ENCODE measurements around the gene COL23A1. TPM values are rescaled to one million over a fixed set of nuclear protein-coding genes. Genes with fewer than 3 reads are reported as not detected.
A peak's percentile ranks its signal among the peaks of the same experiment; 100 is the strongest.

COL23A1 gene
- total and polyA plus RNA-seq, 4 donors, result 0.36 to 1.5 (median 1.1) TPM; not detected in 1

- Histone ChIP-seq H3K27ac (ENCODE audit: low read depth in 1 of 2, low read length in 2 of 2) (no peak overlapping the region), H3K4me1 (ENCODE audit: control insufficient read depth in 1 of 2, insufficient read depth in 2 of 2, low read length in 2 of 2) (no peaks in the 10 kb centered on the region), H3K36me3 (ENCODE audit: control insufficient read depth in 1 of 2, insufficient read depth in 2 of 2, low read length in 1 of 2) (no peaks in the 10 kb centered on the region), H3K9me3 (ENCODE audit: control insufficient read depth, low read length) (no peaks in the 10 kb centered on the region), H3K27me3 (ENCODE audit: control insufficient read depth in 1 of 2, insufficient read depth in 2 of 2, low read length in 1 of 2) (no peaks in the 10 kb centered on the region), H3K4me3 (ENCODE audit: low read length in 2 of 2) (no peak overlapping the region)
- ATAC-seq (ENCODE audit: low FRiP score) (no peak), DNase-seq (peak in 1 of 2 donors; percentile 6)
- intact Hi-C loops (cut with DNase I), result loop anchor here in 1 of 2 donors (10.0 kb wide), 1 partner anchor 280 kb away; no protein-coding TSS in a partner anchor
- WGBS, 2 donors, result 89 to 94% methylated on average over 7 of the region's 7 CpGs
These were observed 35.2 kb downstream of the COL23A1 start for GRCh38 chr5:178555005-178555404.

DNA sequence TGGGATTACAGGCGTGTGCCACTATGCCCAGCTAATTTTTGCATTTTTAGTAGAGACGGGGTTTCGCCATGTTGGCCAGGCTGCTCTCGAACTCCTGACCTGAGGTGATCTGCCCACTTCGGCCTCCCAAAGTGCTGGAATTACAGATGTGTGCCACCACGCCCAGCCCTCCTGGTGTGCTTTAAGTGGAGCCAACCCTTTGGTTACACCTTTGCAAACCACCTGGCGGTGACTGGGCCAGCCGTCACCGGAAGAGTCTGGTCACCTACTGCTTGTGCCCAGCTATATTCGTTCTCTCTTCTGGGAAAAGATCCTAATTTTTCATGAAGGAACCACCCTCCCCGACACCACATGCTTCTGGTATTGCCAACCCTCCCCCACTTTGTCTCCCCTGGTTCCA, 35.9 kb downstream of the COL23A1 start:
- 90 to 93% methylated on average over 11 of the region's 11 CpGs for whole genome bisulfite sequencing, 2 donors
- Histone ChIP-seq H3K9me3 (ENCODE audit: control insufficient read depth, low read length) (no peaks in the 10 kb centered on the region), H3K4me1 (ENCODE audit: control insufficient read depth in 1 of 2, insufficient read depth in 2 of 2, low read length in 2 of 2) (no peaks in the 10 kb centered on the region), H3K27ac (ENCODE audit: low read depth in 1 of 2, low read length in 2 of 2) (no peak overlapping the region), H3K27me3 (ENCODE audit: control insufficient read depth in 1 of 2, insufficient read depth in 2 of 2, low read length in 1 of 2) (no peaks in the 10 kb centered on the region), H3K4me3 (ENCODE audit: low read length in 2 of 2) (no peak overlapping the region), H3K36me3 (ENCODE audit: control insufficient read depth in 1 of 2, insufficient read depth in 2 of 2, low read length in 1 of 2) (no peaks in the 10 kb centered on the region)
- no peak for DNase-seq
- intact Hi-C loops (cut with DNase I), result loop anchor here (5.0 to 10.0 kb wide), 2 partner anchors 92 to 280 kb away; no protein-coding TSS in a partner anchor
- no peak for ATAC-seq (ENCODE audit: low FRiP score)

DNA sequence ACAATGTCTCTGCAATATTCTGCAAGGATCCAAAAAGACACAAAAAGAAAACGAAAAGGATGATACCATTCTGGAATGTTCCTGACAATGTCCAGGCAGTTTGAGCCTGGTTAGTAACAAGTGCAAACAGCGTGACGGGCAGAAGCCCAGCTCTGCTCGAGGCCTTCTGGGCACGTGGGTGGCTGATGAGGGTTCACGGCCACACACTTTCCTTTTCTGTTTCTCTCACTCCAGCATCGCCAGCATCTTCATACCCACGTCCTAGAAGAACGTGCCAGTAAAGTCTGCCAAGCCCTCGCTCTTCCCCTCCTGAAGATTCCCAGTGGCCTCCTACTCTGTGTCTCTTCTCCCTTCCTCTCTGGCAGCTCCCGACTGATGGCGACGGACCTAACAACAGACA, 36.7 kb downstream of the COL23A1 start:
- DNase-seq (peak in 1 of 2 donors; percentile 52), ATAC-seq (ENCODE audit: low FRiP score) (no peak)
- Histone ChIP-seq H3K27me3 (ENCODE audit: control insufficient read depth in 1 of 2, insufficient read depth in 2 of 2, low read length in 1 of 2) (no peaks in the 10 kb centered on the region), H3K27ac (ENCODE audit: low read depth in 1 of 2, low read length in 2 of 2) (no peak overlapping the region), H3K36me3 (ENCODE audit: control insufficient read depth in 1 of 2, insufficient read depth in 2 of 2, low read length in 1 of 2) (no peaks in the 10 kb centered on the region), H3K4me3 (ENCODE audit: low read length in 2 of 2) (no peak overlapping the region), H3K4me1 (ENCODE audit: control insufficient read depth in 1 of 2, insufficient read depth in 2 of 2, low read length in 2 of 2) (no peaks in the 10 kb centered on the region), H3K9me3 (ENCODE audit: control insufficient read depth, low read length) (no peaks in the 10 kb centered on the region)
- intact Hi-C loops (cut with DNase I), result loop anchor here (5.0 to 10.0 kb wide), 2 partner anchors 91 to 279 kb away; no protein-coding TSS in a partner anchor
- WGBS, 2 donors, result 78 to 82% methylated on average over 13 of the region's 13 CpGs

DNA sequence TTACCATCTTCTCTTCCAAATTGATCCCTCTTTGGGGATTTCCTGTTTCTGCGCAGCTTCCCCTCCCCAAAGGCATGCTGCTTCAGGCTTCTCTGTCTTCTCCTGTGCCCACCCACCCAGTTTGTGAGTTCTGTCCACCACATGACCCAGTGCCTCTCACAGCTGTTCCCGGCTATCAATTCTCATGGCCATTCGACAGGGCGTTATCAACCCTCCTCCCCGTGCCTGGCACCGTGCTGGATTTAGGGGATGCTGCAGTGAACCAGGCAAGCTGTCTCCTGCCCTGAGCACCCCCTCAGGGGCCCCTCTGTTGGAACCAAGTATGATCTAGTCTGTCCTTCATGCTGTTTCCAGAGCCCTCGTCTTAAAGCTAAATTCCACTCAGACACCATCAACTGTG, 38.7 kb downstream of the COL23A1 start:
- H3K27me3 ChIP-seq (ENCODE audit: control insufficient read depth in 1 of 2, insufficient read depth in 2 of 2, low read length in 1 of 2), result no peaks in the 10 kb centered on the region
- no peak overlapping the region for H3K4me3 ChIP-seq (ENCODE audit: low read length in 2 of 2)
- no peaks in the 10 kb centered on the region for H3K4me1 ChIP-seq (ENCODE audit: control insufficient read depth in 1 of 2, insufficient read depth in 2 of 2, low read length in 2 of 2)
- ATAC-seq (ENCODE audit: low FRiP score) (no peak), DNase-seq (peak; percentile 25 to 47)
- H3K9me3 ChIP-seq (ENCODE audit: control insufficient read depth, low read length), result no peaks in the 10 kb centered on the region
- intact Hi-C loops (cut with DNase I), result loop anchor here (2.0 to 10.0 kb wide), 3 partner anchors 89 to 277 kb away; no protein-coding TSS in a partner anchor
- no peaks in the 10 kb centered on the region for H3K36me3 ChIP-seq (ENCODE audit: control insufficient read depth in 1 of 2, insufficient read depth in 2 of 2, low read length in 1 of 2)
- H3K27ac ChIP-seq (ENCODE audit: low read depth in 1 of 2, low read length in 2 of 2), result no peak overlapping the region
- WGBS, 2 donors, result 69 to 70% methylated on average over 7 of the region's 7 CpGs

DNA sequence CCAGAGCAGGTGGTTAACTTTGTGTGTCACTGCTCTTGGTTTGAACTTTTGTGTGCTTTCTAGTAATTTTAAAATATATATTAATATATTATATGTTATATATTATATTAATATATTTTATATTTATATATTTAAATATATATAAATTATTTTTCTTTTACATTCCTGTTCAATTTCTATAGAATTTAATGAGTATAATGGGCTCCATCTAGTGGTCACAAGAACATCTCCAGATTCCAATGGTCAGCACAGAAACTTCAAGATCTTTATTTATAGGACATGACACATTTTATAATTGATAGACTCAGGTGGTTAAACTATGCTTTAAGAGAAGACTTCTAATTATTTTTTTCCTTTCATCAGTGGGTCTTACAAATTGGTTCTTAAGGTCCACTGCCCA, 39.1 kb downstream of the COL23A1 start:
- ATAC-seq (ENCODE audit: low FRiP score), result no peak
- Histone ChIP-seq H3K36me3 (ENCODE audit: control insufficient read depth in 1 of 2, insufficient read depth in 2 of 2, low read length in 1 of 2) (no peaks in the 10 kb centered on the region), H3K27ac (ENCODE audit: low read depth in 1 of 2, low read length in 2 of 2) (no peak overlapping the region), H3K4me3 (ENCODE audit: low read length in 2 of 2) (no peak overlapping the region), H3K9me3 (ENCODE audit: control insufficient read depth, low read length) (no peaks in the 10 kb centered on the region), H3K27me3 (ENCODE audit: control insufficient read depth in 1 of 2, insufficient read depth in 2 of 2, low read length in 1 of 2) (no peaks in the 10 kb centered on the region), H3K4me1 (ENCODE audit: control insufficient read depth in 1 of 2, insufficient read depth in 2 of 2, low read length in 2 of 2) (no peaks in the 10 kb centered on the region)
- intact Hi-C loops (cut with DNase I), result loop anchor here (2.0 to 10.0 kb wide), 3 partner anchors 89 to 276 kb away; no protein-coding TSS in a partner anchor
- DNase-seq, result no peak

DNA sequence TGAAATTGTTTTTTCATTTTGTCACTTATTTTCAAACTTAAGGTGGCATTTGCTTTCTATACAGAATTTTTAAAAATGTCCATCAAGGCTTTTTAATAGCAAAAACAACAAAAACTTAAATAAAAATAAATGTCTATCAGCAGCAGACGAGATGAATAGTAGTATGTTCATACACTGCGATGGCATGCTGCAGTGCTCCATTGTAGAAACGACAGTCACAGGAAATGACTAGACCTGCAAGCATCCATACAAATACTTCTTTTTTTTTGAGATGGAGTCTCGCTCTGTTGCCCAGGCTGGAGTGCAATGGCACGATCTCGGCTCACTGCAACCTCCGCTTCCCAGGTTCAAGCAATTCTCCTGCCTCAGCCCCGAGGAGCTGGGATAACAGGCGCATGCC, 41.4 kb downstream of the COL23A1 start:
- intact Hi-C loops (cut with DNase I), result no loop called here
- WGBS, 2 donors, result 34 to 47% methylated on average over 9 of the region's 9 CpGs
- peak in 1 of 2 donors; percentile 9 for DNase-seq
- Histone ChIP-seq H3K9me3 (ENCODE audit: control insufficient read depth, low read length) (no peaks in the 10 kb centered on the region), H3K4me3 (ENCODE audit: low read length in 2 of 2) (no peak overlapping the region), H3K4me1 (ENCODE audit: control insufficient read depth in 1 of 2, insufficient read depth in 2 of 2, low read length in 2 of 2) (no peaks in the 10 kb centered on the region), H3K27me3 (ENCODE audit: control insufficient read depth in 1 of 2, insufficient read depth in 2 of 2, low read length in 1 of 2) (no peaks in the 10 kb centered on the region), H3K36me3 (ENCODE audit: control insufficient read depth in 1 of 2, insufficient read depth in 2 of 2, low read length in 1 of 2) (no peaks in the 10 kb centered on the region), H3K27ac (ENCODE audit: low read depth in 1 of 2, low read length in 2 of 2) (no peak overlapping the region)
- no peak for ATAC-seq (ENCODE audit: low FRiP score)

- Histone ChIP-seq H3K27me3 (ENCODE audit: control insufficient read depth in 1 of 2, insufficient read depth in 2 of 2, low read length in 1 of 2) (no peaks in the 10 kb centered on the region), H3K9me3 (ENCODE audit: control insufficient read depth, low read length) (no peaks in the 10 kb centered on the region), H3K4me3 (ENCODE audit: low read length in 2 of 2) (no peak overlapping the region), H3K27ac (ENCODE audit: low read depth in 1 of 2, low read length in 2 of 2) (no peak overlapping the region), H3K4me1 (ENCODE audit: control insufficient read depth in 1 of 2, insufficient read depth in 2 of 2, low read length in 2 of 2) (no peaks in the 10 kb centered on the region), H3K36me3 (ENCODE audit: control insufficient read depth in 1 of 2, insufficient read depth in 2 of 2, low read length in 1 of 2) (no peaks in the 10 kb centered on the region)
- ATAC-seq (ENCODE audit: low FRiP score) (no peak), DNase-seq (peak; percentile 43 to 51)
- WGBS, 2 donors, result 25 to 30% methylated on average over 6 of the region's 6 CpGs
- intact Hi-C loops (cut with DNase I), result no loop called here
These were observed 42.3 kb downstream of the COL23A1 start for GRCh38 chr5:178547753-178548415.

DNA sequence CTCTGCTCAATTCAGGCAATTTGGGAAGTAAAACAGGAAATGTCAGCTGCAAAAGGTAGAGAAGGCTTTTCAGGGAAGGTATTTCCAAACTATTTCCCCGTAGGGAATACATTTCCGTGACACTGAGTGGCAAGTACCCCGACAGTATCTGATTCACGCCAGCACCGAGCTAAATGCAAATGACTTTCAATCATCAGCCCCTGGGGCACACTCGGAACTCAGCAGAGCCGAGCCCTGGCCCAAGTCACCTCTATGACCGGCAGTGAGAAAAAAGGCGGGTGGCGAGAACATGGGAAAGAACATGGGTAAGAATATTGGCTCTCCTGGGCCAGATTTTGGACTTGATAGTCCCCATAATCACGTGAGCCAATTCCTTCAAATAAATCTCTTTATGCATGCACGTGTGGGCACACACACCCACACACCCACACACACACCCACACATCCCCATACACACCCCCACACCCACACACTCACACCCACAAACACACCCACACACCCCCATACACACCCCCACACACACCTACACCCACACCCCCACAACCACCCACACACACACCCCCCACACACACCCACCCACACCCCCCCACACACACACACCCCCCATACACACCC, 43.0 kb downstream of the COL23A1 start:
- intact Hi-C loops (cut with DNase I), result no loop called here
- 88% methylated on average over 12 of the region's 12 CpGs for WGBS, 2 donors
- H3K4me1 ChIP-seq (ENCODE audit: control insufficient read depth in 1 of 2, insufficient read depth in 2 of 2, low read length in 2 of 2), result no peaks in the 10 kb centered on the region
- no peak overlapping the region for H3K27ac ChIP-seq (ENCODE audit: low read depth in 1 of 2, low read length in 2 of 2)
- no peaks in the 10 kb centered on the region for H3K9me3 ChIP-seq (ENCODE audit: control insufficient read depth, low read length)
- peak; percentile 20 to 45 for DNase-seq
- H3K4me3 ChIP-seq (ENCODE audit: low read length in 2 of 2), result no peak overlapping the region
- no peak for ATAC-seq (ENCODE audit: low FRiP score)
- no peaks in the 10 kb centered on the region for H3K27me3 ChIP-seq (ENCODE audit: control insufficient read depth in 1 of 2, insufficient read depth in 2 of 2, low read length in 1 of 2)
- H3K36me3 ChIP-seq (ENCODE audit: control insufficient read depth in 1 of 2, insufficient read depth in 2 of 2, low read length in 1 of 2), result no peaks in the 10 kb centered on the region

GRCh38 chr5:178546675-178547033, 43.5 kb downstream of the COL23A1 start:
- Histone ChIP-seq H3K36me3 (ENCODE audit: control insufficient read depth in 1 of 2, insufficient read depth in 2 of 2, low read length in 1 of 2) (no peaks in the 10 kb centered on the region), H3K4me1 (ENCODE audit: control insufficient read depth in 1 of 2, insufficient read depth in 2 of 2, low read length in 2 of 2) (no peaks in the 10 kb centered on the region), H3K4me3 (ENCODE audit: low read length in 2 of 2) (no peak overlapping the region), H3K9me3 (ENCODE audit: control insufficient read depth, low read length) (no peaks in the 10 kb centered on the region), H3K27me3 (ENCODE audit: control insufficient read depth in 1 of 2, insufficient read depth in 2 of 2, low read length in 1 of 2) (no peaks in the 10 kb centered on the region), H3K27ac (ENCODE audit: low read depth in 1 of 2, low read length in 2 of 2) (no peak overlapping the region)
- WGBS, 2 donors, result 89 to 91% methylated on average over 9 of the region's 9 CpGs
- intact Hi-C loops (cut with DNase I), result no loop called here
- ATAC-seq (ENCODE audit: low FRiP score) (no peak), DNase-seq (peak; percentile 11 to 44)
